Measurements from ENCODE around the gene PADI6. TPM values are rescaled to one million over a fixed set of nuclear protein-coding genes. Genes with fewer than 3 reads are reported as not detected.

The PADI6 gene
- total RNA-seq (not detected), polyA plus RNA-seq (not detected)
- long read RNA-seq, donor 1 = 0 reads
- long read RNA-seq, donor 2 = 0 reads
- long read RNA-seq, donor 3 = 0 reads
- long read RNA-seq, donor 4 = 0 reads
- long read RNA-seq, donor 5 = 0 reads

GRCh38 chr1:17371896-17372295 lies at the start of gene PADI6:
Gene PADI6 (plus strand): TSS chr1:17372196. CDS start chr1:17372246, 50 bp downstream.
- Histone ChIP-seq H3K4me3 (no peak within 1 kb of the TSS), H3K4me1 (ENCODE audit: control insufficient read depth in 5 of 5, insufficient read depth in 5 of 5, low read length in 5 of 5) (no peaks in the 10 kb centered on the region), H3K27me3 (ENCODE audit: control insufficient read depth in 3 of 3, insufficient read depth in 3 of 3, low read length in 2 of 3) (peaks cover 5 to 9% (median 6%) of the 10 kb centered on the region in 3 donors), H3K27ac (ENCODE audit: low read depth in 1 of 2, low read length in 1 of 2) (no peak within 1 kb of the TSS), H3K9ac (ENCODE audit: insufficient read depth in 1 of 2, low read length in 2 of 2) (no peak within 1 kb of the TSS), H3K36me3 (ENCODE audit: control insufficient read depth in 4 of 4, insufficient read depth in 4 of 4, low read length in 4 of 4) (no peaks in the 10 kb centered on the region), H3K9me3 (ENCODE audit: control insufficient read depth in 4 of 4, insufficient read depth in 3 of 4, low read length in 3 of 4) (peaks cover 0 to 4% (median 0%) of the 10 kb centered on the region in 4 donors)
- ATAC-seq (ENCODE audit: insufficient read depth, low FRiP score) = no peak
- no peak for DNase-seq
- 63 to 76% methylated on average over 7 of the region's 7 CpGs for WGBS, 2 donors
- TF ChIP-seq CTCF (IDR thresholded peaks at IDR 0.05; ENCODE audit: control extremely low read depth, extremely low read depth) = no peak

GRCh38 chr1:17328855-17329254 lies 43.1 kb upstream of the PADI6 start:
- peaks cover 0 to 10% (median 0%) of the 10 kb centered on the region in 4 donors for H3K9me3 ChIP-seq (ENCODE audit: control insufficient read depth in 4 of 4, insufficient read depth in 3 of 4, low read length in 3 of 4)
- no peaks in the 10 kb centered on the region for H3K36me3 ChIP-seq (ENCODE audit: control insufficient read depth in 4 of 4, insufficient read depth in 4 of 4, low read length in 4 of 4)
- TF ChIP-seq CTCF (IDR thresholded peaks at IDR 0.05; ENCODE audit: control extremely low read depth, extremely low read depth) = no peak
- WGBS, 2 donors = 75 to 76% methylated on average over 5 of the region's 5 CpGs
- H3K27me3 ChIP-seq (ENCODE audit: control insufficient read depth in 3 of 3, insufficient read depth in 3 of 3, low read length in 2 of 3) = peaks cover 0 to 3% (median 0%) of the 10 kb centered on the region in 3 donors
- no peaks in the 10 kb centered on the region for H3K4me1 ChIP-seq (ENCODE audit: control insufficient read depth in 5 of 5, insufficient read depth in 5 of 5, low read length in 5 of 5)
- no peak overlapping the region for H3K4me3 ChIP-seq
- ATAC-seq (ENCODE audit: insufficient read depth, low FRiP score) (no peak), DNase-seq (no peak)
- no peak overlapping the region for H3K9ac ChIP-seq (ENCODE audit: insufficient read depth in 1 of 2, low read length in 2 of 2)
- no peak overlapping the region for H3K27ac ChIP-seq (ENCODE audit: low read depth in 1 of 2, low read length in 1 of 2)

- no peak for TF ChIP-seq CTCF (IDR thresholded peaks at IDR 0.05; ENCODE audit: control extremely low read depth, extremely low read depth)
- no peak for ATAC-seq (ENCODE audit: insufficient read depth, low FRiP score)
- no peak for DNase-seq
- Histone ChIP-seq H3K9me3 (ENCODE audit: control insufficient read depth in 4 of 4, insufficient read depth in 3 of 4, low read length in 3 of 4) (peaks cover 0 to 10% (median 0%) of the 10 kb centered on the region in 4 donors), H3K4me1 (ENCODE audit: control insufficient read depth in 5 of 5, insufficient read depth in 5 of 5, low read length in 5 of 5) (no peaks in the 10 kb centered on the region), H3K36me3 (ENCODE audit: control insufficient read depth in 4 of 4, insufficient read depth in 4 of 4, low read length in 4 of 4) (no peaks in the 10 kb centered on the region), H3K4me3 (no peak overlapping the region), H3K27me3 (ENCODE audit: control insufficient read depth in 3 of 3, insufficient read depth in 3 of 3, low read length in 2 of 3) (peaks cover 0 to 3% (median 0%) of the 10 kb centered on the region in 3 donors), H3K27ac (ENCODE audit: low read depth in 1 of 2, low read length in 1 of 2) (no peak overlapping the region), H3K9ac (ENCODE audit: insufficient read depth in 1 of 2, low read length in 2 of 2) (no peak overlapping the region)
- 76 to 79% methylated on average over 4 of the region's 4 CpGs for WGBS, 2 donors
Observed at GRCh38 chr1:17329610-17330009, 42.4 kb upstream of the PADI6 start.

- H3K9ac ChIP-seq (ENCODE audit: insufficient read depth in 1 of 2, low read length in 2 of 2) = no peak overlapping the region
- ATAC-seq (ENCODE audit: insufficient read depth, low FRiP score) (no peak), DNase-seq (no peak)
- H3K27me3 ChIP-seq (ENCODE audit: control insufficient read depth in 3 of 3, insufficient read depth in 3 of 3, low read length in 2 of 3) = peaks cover 0 to 3% (median 0%) of the 10 kb centered on the region in 3 donors
- WGBS, 2 donors = 71 to 81% methylated on average over 7 of the region's 7 CpGs
- H3K36me3 ChIP-seq (ENCODE audit: control insufficient read depth in 4 of 4, insufficient read depth in 4 of 4, low read length in 4 of 4) = no peaks in the 10 kb centered on the region
- H3K4me1 ChIP-seq (ENCODE audit: control insufficient read depth in 5 of 5, insufficient read depth in 5 of 5, low read length in 5 of 5) = no peaks in the 10 kb centered on the region
- H3K9me3 ChIP-seq (ENCODE audit: control insufficient read depth in 4 of 4, insufficient read depth in 3 of 4, low read length in 3 of 4) = peaks cover 0 to 10% (median 0%) of the 10 kb centered on the region in 4 donors
- no peak overlapping the region for H3K4me3 ChIP-seq
- TF ChIP-seq CTCF (IDR thresholded peaks at IDR 0.05; ENCODE audit: control extremely low read depth, extremely low read depth) = no peak
- H3K27ac ChIP-seq (ENCODE audit: low read depth in 1 of 2, low read length in 1 of 2) = no peak overlapping the region
Observed at GRCh38 chr1:17330856-17331255, 41.1 kb upstream of the PADI6 start.

Measured in lung (tissue), 16 donors.